ENCODE results near the gene CT45A2. TPM values are rescaled to one million over a fixed set of nuclear protein-coding genes. Genes with fewer than 3 reads are reported as not detected.
"Not testable (repeated sequence)": the region's sequence is repeated elsewhere in the genome, so short reads cannot be mapped to it uniquely, and the experiment has no call there.

The CT45A2 gene
- not detected for polyA plus RNA-seq (2012; ENCODE audit: insufficient read depth, insufficient read length)

DNA sequence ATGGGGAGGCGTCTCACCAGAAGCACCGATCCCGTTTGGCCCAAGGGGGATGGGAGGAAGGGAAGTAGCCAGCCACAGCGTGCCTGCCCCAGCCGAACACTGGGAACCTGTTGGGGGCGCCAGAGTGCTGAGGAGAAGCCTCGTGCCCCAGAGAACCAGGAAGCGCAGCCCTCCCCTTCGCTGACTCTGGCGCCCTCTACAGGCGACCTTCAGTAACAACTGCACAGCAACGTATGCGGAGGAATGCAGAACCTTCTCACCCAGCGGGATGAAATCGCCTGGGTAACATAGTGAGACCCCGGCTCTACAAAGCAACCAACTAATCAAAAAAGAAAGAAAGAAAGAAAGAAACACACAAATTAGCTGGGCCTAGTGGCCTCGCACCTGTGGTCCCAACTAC is at the start of gene CT45A2:
Gene CT45A2 (minus strand): TSS at position 101 of the 400 bp plus-strand sequence. CDS start 3,747 bp downstream, outside the sequence.
- not testable (repeated sequence) for H3K4me3 ChIP-seq (ENCODE audit: low read length); DNase-seq (ENCODE audit: low read depth, low spot score)

- DNase-seq (ENCODE audit: low read depth, low spot score); H3K4me3 ChIP-seq (ENCODE audit: low read length): not testable (repeated sequence)
These were observed 34.6 kb upstream of the CT45A2 start, which contains the start of gene CT45A8 for GRCh38 chrX:135854438-135854837. CT45A8 (minus strand) TSS chrX:135854538; CDS start chrX:135850783, 3,755 bp downstream.

DNA sequence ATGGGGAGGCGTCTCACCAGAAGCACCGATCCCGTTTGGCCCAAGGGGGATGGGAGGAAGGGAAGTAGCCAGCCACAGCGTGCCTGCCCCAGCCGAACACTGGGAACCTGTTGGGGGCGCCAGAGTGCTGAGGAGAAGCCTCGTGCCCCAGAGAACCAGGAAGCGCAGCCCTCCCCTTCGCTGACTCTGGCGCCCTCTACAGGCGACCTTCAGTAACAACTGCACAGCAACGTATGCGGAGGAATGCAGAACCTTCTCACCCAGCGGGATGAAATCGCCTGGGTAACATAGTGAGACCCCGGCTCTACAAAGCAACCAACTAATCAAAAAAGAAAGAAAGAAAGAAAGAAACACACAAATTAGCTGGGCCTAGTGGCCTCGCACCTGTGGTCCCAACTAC is 17.4 kb upstream of the CT45A2 start, which contains the start of gene CT45A7:
Gene CT45A7 (minus strand): TSS at position 101 of the 400 bp plus-strand sequence. CDS start 3,747 bp downstream, outside the sequence.
- not testable (repeated sequence) for DNase-seq (ENCODE audit: low read depth, low spot score)

GRCh38 chrX:135802687-135803086 is 17.1 kb downstream of the CT45A2 start, which contains the start of gene CT45A6:
CT45A6 (minus strand) TSS chrX:135802787; CDS start chrX:135798993, 3,794 bp downstream.
- not testable (repeated sequence) for DNase-seq (ENCODE audit: low read depth, low spot score); H3K4me3 ChIP-seq (ENCODE audit: low read length)

More for the DNA sequence above, 17.4 kb upstream of the CT45A2 start, which contains the start of gene CT45A7:
- H3K4me3 ChIP-seq (ENCODE audit: low read length), result not testable (repeated sequence)

DNA sequence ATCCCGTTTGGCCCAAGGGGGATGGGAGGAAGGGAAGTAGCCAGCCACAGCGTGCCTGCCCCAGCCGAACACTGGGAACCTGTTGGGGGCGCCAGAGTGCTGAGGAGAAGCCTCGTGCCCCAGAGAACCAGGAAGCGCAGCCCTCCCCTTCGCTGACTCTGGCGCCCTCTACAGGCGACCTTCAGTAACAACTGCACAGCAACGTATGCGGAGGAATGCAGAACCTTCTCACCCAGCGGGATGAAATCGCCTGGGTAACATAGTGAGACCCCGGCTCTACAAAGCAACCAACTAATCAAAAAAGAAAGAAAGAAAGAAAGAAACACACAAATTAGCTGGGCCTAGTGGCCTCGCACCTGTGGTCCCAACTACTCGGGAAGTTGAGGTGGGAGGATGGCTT is 34.4 kb downstream of the CT45A2 start, which contains the start of gene CT45A5:
Gene CT45A5 (minus strand): TSS at position 101 of the 400 bp plus-strand sequence. CDS start 3,774 bp downstream, outside the sequence.
- H3K4me3 ChIP-seq (ENCODE audit: low read length); DNase-seq (ENCODE audit: low read depth, low spot score): not testable (repeated sequence)

DNA sequence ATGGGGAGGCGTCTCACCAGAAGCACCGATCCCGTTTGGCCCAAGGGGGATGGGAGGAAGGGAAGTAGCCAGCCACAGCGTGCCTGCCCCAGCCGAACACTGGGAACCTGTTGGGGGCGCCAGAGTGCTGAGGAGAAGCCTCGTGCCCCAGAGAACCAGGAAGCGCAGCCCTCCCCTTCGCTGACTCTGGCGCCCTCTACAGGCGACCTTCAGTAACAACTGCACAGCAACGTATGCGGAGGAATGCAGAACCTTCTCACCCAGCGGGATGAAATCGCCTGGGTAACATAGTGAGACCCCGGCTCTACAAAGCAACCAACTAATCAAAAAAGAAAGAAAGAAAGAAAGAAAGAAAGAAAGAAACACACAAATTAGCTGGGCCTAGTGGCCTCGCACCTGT is 51.7 kb downstream of the CT45A2 start, which contains the start of gene CT45A3:
Gene CT45A3 (minus strand): TSS at position 101 of the 400 bp plus-strand sequence. CDS start 3,747 bp downstream, outside the sequence.
- H3K4me3 ChIP-seq (ENCODE audit: low read length); DNase-seq (ENCODE audit: low read depth, low spot score): not testable (repeated sequence)

Data from Jurkat, Clone E6-1 (cell line).